Measurements from ENCODE around the gene NOTCH4. TPM values are rescaled to one million over a fixed set of nuclear protein-coding genes. Genes with fewer than 3 reads are reported as not detected.

The NOTCH4 gene
- total RNA-seq, 1 experiment from 2014 or later, result 1.1 TPM

DNA sequence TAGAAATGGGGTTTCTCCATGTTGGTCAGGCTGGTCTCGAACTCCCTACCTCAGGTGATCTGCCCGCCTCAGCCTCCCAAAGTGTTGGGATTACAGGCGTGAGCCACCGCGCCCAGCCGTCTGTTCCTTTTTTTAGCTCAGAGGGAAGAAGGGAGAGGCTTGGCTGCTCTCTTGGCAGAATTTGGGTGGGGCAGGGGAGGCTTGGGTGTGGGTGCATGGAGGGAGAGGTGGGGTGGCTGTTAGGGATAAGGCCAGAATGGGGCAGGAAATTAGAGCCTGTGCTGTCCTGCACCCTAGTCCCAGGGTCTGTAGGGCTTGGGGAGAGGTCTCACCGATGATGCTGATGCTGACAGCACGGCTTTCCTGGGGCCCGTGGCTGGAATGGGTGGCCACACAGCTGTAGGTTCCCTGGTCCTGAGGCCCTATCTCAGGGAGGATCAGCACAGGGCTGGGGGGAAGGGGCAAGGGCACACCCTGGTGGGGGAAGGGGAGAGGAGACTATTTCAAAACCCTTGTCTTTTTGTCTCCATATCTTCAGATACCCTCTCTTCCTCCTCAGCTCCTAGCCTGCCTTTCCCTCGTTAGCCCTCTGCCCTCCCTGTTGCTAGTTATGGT, 41.8 kb downstream of the NOTCH4 start:
- DNase-seq (ENCODE audit: low read depth), result no peak

- no peak for DNase-seq (ENCODE audit: low read depth)
These were observed 42.6 kb downstream of the NOTCH4 start for GRCh38 chr6:32181148-32181702.

GRCh38 chr6:32179766-32180405, 44.0 kb downstream of the NOTCH4 start:
- no peak for DNase-seq (ENCODE audit: low read depth)

- DNase-seq (ENCODE audit: low read depth), result no peak
These were observed 45.1 kb downstream of the NOTCH4 start for GRCh38 chr6:32178547-32179440.

GRCh38 chr6:32177788-32178546, 45.9 kb downstream of the NOTCH4 start, which contains the start of gene RNF5:
Gene RNF5 (plus strand): TSS chr6:32178405. CDS start chr6:32178512, 107 bp downstream.
- DNase-seq (ENCODE audit: low read depth), result peak; percentile 100

GRCh38 chr6:32177183-32177787, 46.6 kb downstream of the NOTCH4 start:
- peak; percentile 71 for DNase-seq (ENCODE audit: low read depth)

- DNase-seq (ENCODE audit: low read depth), result peak; percentile 69
These were observed 47.2 kb downstream of the NOTCH4 start for GRCh38 chr6:32176476-32177182.

DNA sequence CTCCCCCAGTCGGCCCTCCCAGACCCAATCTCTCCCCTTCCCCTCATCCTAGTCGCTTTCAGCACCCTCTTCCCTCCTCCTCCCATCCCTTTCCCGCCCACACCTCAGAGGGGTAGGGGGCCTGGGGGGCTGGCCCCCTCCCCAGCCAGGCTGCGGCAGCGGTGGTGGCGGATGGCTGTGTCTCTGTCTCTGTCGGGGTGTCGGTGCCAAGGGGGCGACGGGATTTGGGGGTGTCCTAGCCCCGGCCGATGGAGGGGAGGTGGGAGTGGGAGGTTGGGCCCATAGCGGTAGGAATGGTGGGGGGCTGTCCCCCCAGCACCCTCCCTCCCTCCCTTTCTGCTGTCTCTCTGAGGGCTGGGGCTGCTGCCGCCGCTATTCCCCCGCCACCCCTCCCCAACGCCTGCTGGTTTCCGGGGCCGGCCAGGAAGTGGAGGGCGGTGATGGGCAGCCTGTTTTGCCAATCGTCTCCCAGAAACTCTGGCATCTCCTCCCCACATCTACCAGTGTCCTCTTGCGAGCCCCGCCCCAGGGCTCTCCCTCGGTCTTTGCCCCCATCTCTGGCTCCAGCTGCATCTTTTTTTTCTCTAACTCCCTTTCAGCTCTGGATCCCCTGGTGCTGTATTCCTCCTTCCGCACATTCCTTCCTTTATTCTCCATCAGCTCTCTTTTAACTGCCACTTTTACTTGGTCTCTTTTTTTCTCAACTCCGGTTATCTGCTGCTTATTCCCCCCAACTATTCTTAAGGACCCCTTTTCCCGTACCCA, 48.0 kb downstream of the NOTCH4 start, which contains the start of gene AGPAT1:
Gene AGPAT1, minus strand, starts transcription at position 374 of the 765 bp plus-strand sequence. CDS start 4,588 bp downstream, outside the sequence.
- DNase-seq (ENCODE audit: low read depth), result peak; percentile 97

DNA sequence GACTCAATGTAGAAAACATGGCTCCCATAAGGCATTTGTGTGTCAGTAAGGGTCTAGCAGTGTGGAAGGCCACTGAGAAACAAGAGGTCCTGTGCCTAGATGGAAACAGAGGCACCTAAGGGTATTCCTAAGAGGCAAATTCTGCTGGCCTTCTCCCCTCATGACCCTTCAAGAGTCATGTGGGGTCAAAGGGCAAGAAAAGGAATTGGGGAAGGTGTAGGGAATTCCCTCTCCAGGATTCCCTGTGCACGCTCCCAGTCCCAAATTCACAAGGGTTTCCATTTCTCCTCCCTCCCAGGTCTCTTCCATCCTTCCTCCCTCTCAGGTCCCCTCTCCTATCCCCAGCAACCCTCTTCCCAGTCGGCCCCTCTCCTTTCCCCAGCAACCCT, 48.6 kb downstream of the NOTCH4 start:
- no peak for DNase-seq (ENCODE audit: low read depth)

- no peak for DNase-seq (ENCODE audit: low read depth)
These were observed 49.5 kb downstream of the NOTCH4 start for GRCh38 chr6:32174416-32174815.

GRCh38 chr6:32173051-32173727, 50.7 kb downstream of the NOTCH4 start:
- no peak for DNase-seq (ENCODE audit: low read depth)

DNA sequence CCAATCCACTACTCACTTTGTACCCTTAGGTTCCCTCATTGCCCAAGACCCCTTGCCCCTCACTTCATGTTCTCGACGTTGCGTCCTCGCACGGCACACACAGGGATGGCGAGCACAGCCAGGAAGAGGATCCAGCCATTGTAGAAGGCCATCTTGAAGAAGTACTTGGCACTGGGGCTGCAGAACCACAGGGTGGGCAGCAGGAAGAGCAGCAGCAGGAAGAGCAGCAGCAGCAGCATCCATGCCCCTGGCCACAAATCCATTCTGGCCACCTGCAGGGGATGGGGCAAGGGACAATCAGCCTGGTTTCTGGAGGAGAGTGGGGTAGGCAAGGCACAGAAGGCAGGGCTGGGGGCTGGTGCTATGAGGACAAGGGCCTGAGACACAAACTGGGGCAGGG, 52.6 kb downstream of the NOTCH4 start:
- no peak for DNase-seq (ENCODE audit: low read depth)

- no peak for DNase-seq (ENCODE audit: low read depth)
These were observed 53.6 kb downstream of the NOTCH4 start for GRCh38 chr6:32170294-32170693.

- DNase-seq (ENCODE audit: low read depth), result no peak
These were observed 54.9 kb downstream of the NOTCH4 start for GRCh38 chr6:32168807-32169591.

DNA sequence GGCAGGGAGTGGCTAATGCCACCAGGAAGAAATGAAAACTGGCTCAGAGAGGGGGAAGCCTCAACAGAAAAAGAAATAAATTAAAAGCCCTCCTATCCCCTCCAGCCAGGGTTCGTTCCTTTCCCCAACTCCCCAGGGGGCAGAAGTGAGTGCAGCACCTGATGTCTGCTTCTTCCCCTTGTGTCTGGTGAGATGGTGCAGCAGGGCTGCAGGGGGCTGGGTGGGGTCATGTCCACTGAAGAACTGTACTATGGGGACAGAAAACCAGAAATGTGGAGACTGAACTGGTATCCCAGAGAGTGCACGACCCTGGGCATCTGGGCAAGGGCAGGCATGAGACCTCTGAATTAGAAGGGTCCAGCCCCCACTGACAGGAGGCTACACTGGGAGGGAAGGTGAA, 55.5 kb downstream of the NOTCH4 start:
- DNase-seq (ENCODE audit: low read depth), result no peak

- no peak for DNase-seq (ENCODE audit: low read depth)
These were observed 56.1 kb downstream of the NOTCH4 start for GRCh38 chr6:32167761-32168262.

DNA sequence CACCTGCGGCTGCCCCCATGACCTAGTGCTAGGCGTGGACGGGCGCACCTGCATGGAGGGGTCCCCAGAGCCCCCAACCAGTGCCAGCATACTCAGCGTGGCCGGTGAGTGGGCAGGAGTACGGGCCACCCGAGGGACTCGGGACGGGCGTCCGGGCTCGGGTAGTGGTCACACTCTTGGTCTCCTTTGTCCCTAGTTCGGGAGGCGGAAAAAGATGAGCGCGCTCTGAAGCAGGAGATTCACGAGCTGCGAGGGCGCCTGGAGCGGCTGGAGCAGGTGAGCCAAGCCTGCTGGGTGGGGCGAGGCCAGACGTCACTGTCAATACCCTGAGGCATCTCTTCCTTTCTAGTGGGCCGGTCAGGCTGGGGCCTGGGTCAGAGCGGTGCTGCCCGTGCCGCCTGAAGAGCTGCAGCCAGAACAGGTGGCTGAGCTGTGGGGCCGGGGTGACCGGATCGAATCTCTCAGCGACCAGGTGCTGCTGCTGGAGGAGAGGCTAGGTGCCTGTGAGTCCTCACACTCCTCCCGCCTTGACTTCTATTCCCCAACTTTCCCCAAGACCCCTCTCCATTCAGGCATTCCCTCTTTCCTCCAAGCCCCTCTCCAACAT, 56.6 kb downstream of the NOTCH4 start:
- DNase-seq (ENCODE audit: low read depth), result no peak
